Measurements from ENCODE around the gene APBA2. TPM values are rescaled to one million over a fixed set of nuclear protein-coding genes. Genes with fewer than 3 reads are reported as not detected.

APBA2 gene
- total and polyA plus RNA-seq, 2 donors: 6.7 to 15.3 TPM

DNA sequence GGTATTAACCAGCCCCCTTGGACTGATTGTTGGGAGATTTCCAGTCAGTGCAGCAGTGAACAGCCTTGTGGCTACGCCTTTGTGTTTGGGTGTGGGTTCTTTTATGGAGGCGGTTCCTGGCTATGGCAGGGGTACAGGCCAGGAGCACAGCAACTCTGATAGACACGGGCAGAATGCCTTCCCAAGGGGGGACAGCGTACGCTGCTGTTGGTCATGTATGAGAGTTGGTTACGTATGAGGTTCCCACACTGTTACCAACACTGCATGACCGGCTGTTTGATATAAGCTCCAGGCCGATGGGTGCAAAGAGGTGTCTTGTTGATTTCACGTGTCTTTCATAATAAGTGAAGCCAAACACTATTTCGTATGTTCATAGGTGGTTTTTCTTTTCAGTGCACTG lies 196.0 kb downstream of the APBA2 start:
- no peak for DNase-seq (ENCODE audit: low read depth in 6 of 9, low spot score in 9 of 9)
- Histone ChIP-seq H3K27me3 (ENCODE audit: control insufficient read depth in 2 of 2, insufficient read depth in 1 of 2, low read length in 1 of 2) (no peaks in the 10 kb centered on the region), H3K4me1 (ENCODE audit: control insufficient read depth in 2 of 2, insufficient read depth in 2 of 2, low read length in 2 of 2) (no peaks in the 10 kb centered on the region), H3K36me3 (ENCODE audit: control insufficient read depth in 2 of 2, insufficient read depth in 2 of 2, low read length in 1 of 2) (no peaks in the 10 kb centered on the region), H3K4me3 (ENCODE audit: low read length in 2 of 2) (no peak overlapping the region), H3K9me3 (ENCODE audit: control insufficient read depth in 2 of 2, insufficient read depth in 1 of 2, low read length in 1 of 2) (no peaks in the 10 kb centered on the region), H3K27ac (ENCODE audit: low read depth in 1 of 2, low read length in 1 of 2) (no peak overlapping the region)
- WGBS: 96% methylated on average over 10 of the region's 10 CpGs

DNA sequence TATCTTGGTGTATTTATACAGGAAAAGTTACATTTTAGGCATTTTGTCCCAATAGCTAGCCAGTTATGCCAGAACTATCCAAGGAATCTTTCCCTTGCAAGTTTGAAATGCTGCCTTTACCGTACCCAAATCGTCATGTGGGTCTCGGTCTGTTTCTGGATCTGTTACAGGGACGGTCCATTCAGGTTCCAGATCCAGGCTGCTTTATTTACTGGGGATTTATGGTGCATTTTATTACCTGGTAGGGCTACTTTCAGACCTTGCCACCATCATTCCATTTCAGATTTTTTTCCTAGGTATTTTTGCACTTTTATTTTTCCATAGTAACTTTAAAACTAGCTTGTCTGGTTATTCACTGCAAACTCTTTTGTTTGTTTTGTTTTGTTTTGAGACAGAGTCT lies 197.4 kb downstream of the APBA2 start:
- no peak overlapping the region for H3K27ac ChIP-seq (ENCODE audit: low read depth in 1 of 2, low read length in 1 of 2)
- WGBS: 99% methylated on average over 4 of the region's 4 CpGs
- H3K4me1 ChIP-seq (ENCODE audit: control insufficient read depth in 2 of 2, insufficient read depth in 2 of 2, low read length in 2 of 2): no peaks in the 10 kb centered on the region
- H3K4me3 ChIP-seq (ENCODE audit: low read length in 2 of 2): no peak overlapping the region
- H3K9me3 ChIP-seq (ENCODE audit: control insufficient read depth in 2 of 2, insufficient read depth in 1 of 2, low read length in 1 of 2): no peaks in the 10 kb centered on the region
- no peaks in the 10 kb centered on the region for H3K36me3 ChIP-seq (ENCODE audit: control insufficient read depth in 2 of 2, insufficient read depth in 2 of 2, low read length in 1 of 2)
- DNase-seq (ENCODE audit: low read depth in 6 of 9, low spot score in 9 of 9): no peak
- H3K27me3 ChIP-seq (ENCODE audit: control insufficient read depth in 2 of 2, insufficient read depth in 1 of 2, low read length in 1 of 2): no peaks in the 10 kb centered on the region

DNA sequence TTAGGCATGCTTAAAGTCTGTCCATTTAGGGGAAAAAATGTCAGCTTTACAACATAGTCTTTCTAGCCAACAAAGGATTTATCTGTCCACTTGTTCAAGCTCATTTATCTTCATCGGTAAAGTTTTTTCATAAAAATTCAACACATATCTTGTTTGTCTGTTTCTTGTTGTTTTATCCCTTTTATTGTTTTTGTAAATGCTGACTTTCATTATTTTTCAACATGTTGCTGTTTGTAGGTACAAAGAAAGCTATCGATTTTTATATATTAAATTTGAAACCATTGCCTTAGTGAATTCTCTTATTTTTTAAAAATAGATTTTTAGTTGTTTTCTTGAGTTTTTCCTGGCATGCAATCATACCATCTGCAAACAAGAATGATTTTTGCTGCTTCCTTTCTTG lies 198.1 kb downstream of the APBA2 start:
- H3K4me3 ChIP-seq (ENCODE audit: low read length in 2 of 2): no peak overlapping the region
- H3K9me3 ChIP-seq (ENCODE audit: control insufficient read depth in 2 of 2, insufficient read depth in 1 of 2, low read length in 1 of 2): no peaks in the 10 kb centered on the region

DNA sequence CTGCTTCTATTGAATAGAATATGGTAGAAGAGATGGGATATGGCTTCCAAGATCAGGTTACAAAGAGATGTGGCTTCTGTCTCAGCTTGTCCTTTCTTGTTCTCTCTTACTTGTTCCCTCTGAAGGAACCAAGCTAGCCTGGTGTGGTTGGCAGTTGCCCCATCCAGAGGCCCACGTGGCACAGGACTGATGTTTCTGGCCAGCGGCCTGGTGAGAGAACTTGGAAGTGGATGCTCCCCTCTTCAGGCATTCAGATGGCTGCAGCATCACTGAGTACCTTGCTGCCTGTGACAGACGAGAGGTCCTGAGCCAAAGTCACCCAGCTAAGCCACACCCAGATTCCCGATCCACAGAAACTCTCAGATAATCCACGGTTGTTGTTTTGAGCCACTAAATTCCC lies 200.2 kb downstream of the APBA2 start:
- 95% methylated on average over 5 of the region's 5 CpGs for WGBS
- DNase-seq (ENCODE audit: low read depth in 6 of 9, low spot score in 9 of 9): no peak
- Histone ChIP-seq H3K4me1 (ENCODE audit: control insufficient read depth in 2 of 2, insufficient read depth in 2 of 2, low read length in 2 of 2) (peaks cover 0 to 7% of the 10 kb centered on the region in 2 donors), H3K27ac (ENCODE audit: low read depth in 1 of 2, low read length in 1 of 2) (no peak overlapping the region), H3K36me3 (ENCODE audit: control insufficient read depth in 2 of 2, insufficient read depth in 2 of 2, low read length in 1 of 2) (no peaks in the 10 kb centered on the region), H3K27me3 (ENCODE audit: control insufficient read depth in 2 of 2, insufficient read depth in 1 of 2, low read length in 1 of 2) (no peaks in the 10 kb centered on the region), H3K9me3 (ENCODE audit: control insufficient read depth in 2 of 2, insufficient read depth in 1 of 2, low read length in 1 of 2) (no peaks in the 10 kb centered on the region), H3K4me3 (ENCODE audit: low read length in 2 of 2) (no peak overlapping the region)

More for the DNA sequence above, 198.1 kb downstream of the APBA2 start:
- Histone ChIP-seq H3K4me1 (ENCODE audit: control insufficient read depth in 2 of 2, insufficient read depth in 2 of 2, low read length in 2 of 2) (no peaks in the 10 kb centered on the region), H3K36me3 (ENCODE audit: control insufficient read depth in 2 of 2, insufficient read depth in 2 of 2, low read length in 1 of 2) (no peaks in the 10 kb centered on the region), H3K27ac (ENCODE audit: low read depth in 1 of 2, low read length in 1 of 2) (no peak overlapping the region), H3K27me3 (ENCODE audit: control insufficient read depth in 2 of 2, insufficient read depth in 1 of 2, low read length in 1 of 2) (no peaks in the 10 kb centered on the region)
- no peak for DNase-seq (ENCODE audit: low read depth in 6 of 9, low spot score in 9 of 9)
- 99% methylated on average over 2 of the region's 2 CpGs for WGBS

DNA sequence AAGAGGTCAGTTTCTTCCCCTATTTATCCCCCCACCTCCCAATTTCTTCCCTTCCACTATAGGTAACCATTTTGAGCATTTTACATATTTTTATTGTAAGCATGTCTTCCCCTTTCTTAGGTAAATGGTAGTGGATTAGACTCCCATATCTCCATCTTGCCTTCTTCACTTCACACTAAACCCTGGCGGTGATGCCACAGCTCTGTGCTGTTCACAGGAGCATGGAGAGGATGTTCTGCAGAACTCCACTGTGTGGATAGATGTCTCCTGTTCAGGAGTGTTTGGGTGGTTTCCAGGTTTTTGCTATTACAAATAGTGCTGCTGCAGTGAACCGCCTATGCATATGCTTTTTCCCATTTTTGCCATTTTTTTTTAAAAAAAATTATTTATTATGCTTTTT lies 201.1 kb downstream of the APBA2 start:
- Histone ChIP-seq H3K4me3 (ENCODE audit: low read length in 2 of 2) (no peak overlapping the region), H3K4me1 (ENCODE audit: control insufficient read depth in 2 of 2, insufficient read depth in 2 of 2, low read length in 2 of 2) (peaks cover 0 to 7% of the 10 kb centered on the region in 2 donors), H3K27ac (ENCODE audit: low read depth in 1 of 2, low read length in 1 of 2) (no peak overlapping the region), H3K36me3 (ENCODE audit: control insufficient read depth in 2 of 2, insufficient read depth in 2 of 2, low read length in 1 of 2) (no peaks in the 10 kb centered on the region), H3K9me3 (ENCODE audit: control insufficient read depth in 2 of 2, insufficient read depth in 1 of 2, low read length in 1 of 2) (no peaks in the 10 kb centered on the region), H3K27me3 (ENCODE audit: control insufficient read depth in 2 of 2, insufficient read depth in 1 of 2, low read length in 1 of 2) (no peaks in the 10 kb centered on the region)
- 98% methylated on average over 2 of the region's 2 CpGs for WGBS
- DNase-seq (ENCODE audit: low read depth in 6 of 9, low spot score in 9 of 9): no peak

DNA sequence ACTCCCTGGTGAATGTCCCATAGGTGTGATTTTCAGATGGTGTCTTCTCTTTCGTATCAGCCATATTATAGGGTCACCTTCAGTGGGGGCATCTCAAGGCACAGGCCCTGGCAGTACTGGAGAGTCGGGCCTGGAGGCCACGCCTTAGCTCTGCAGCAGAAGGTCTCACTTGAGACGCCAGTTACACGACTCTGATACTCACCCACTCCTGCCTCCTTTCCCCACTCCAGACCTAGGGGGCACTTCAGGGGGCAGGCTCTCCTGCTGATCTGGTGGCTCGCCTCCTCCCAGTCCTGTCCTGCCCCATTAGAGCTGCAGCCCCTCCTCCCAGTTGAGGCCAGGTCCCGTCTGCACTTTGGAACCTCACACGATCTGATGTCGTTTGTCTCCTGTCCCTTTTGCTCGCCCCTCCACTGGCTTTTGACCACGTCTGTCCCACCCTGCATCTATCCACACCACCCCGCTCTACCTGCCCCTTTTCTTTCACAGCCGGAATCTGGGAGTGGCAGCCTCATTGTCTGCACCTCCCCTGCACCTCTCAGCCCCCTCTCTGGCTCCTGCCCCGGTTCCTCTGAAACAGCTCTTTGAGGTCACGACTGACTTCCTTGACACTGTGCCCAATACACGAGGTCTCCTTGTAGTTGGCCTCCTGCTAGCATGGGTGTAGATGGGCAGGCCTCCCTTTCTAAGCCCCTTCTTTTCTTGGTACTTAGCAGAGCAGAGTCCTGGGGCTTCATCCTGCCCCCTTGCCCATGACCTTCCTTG lies 201.9 kb downstream of the APBA2 start:
- no peaks in the 10 kb centered on the region for H3K9me3 ChIP-seq (ENCODE audit: control insufficient read depth in 2 of 2, insufficient read depth in 1 of 2, low read length in 1 of 2)
- no peak overlapping the region for H3K4me3 ChIP-seq (ENCODE audit: low read length in 2 of 2)
- no peaks in the 10 kb centered on the region for H3K27me3 ChIP-seq (ENCODE audit: control insufficient read depth in 2 of 2, insufficient read depth in 1 of 2, low read length in 1 of 2)
- 87% methylated on average over 16 of the region's 16 CpGs for WGBS
- peaks cover 0 to 7% of the 10 kb centered on the region in 2 donors for H3K4me1 ChIP-seq (ENCODE audit: control insufficient read depth in 2 of 2, insufficient read depth in 2 of 2, low read length in 2 of 2)
- no peak for DNase-seq (ENCODE audit: low read depth in 6 of 9, low spot score in 9 of 9)
- no peak overlapping the region for H3K27ac ChIP-seq (ENCODE audit: low read depth in 1 of 2, low read length in 1 of 2)
- no peaks in the 10 kb centered on the region for H3K36me3 ChIP-seq (ENCODE audit: control insufficient read depth in 2 of 2, insufficient read depth in 2 of 2, low read length in 1 of 2)

DNA sequence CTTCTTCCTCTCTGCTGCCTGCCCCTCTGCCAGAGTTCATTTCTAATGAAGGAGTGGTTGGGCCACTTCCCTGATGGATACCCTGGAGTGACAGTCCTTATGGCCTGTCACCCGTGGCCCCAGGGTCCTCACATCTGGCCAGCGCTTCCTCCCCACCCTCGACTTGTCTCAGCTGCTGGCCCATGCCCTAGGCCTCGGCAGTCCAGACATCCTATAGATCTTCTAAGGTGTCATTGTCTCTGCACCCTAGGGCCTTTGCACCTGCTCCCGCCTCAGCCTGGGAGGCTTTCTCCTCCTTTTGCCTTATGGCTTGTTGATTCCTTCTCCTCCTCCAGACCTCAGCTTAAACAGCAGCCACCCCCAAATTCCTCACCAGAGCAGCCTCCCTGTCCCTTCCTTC lies 202.9 kb downstream of the APBA2 start:
- H3K4me3 ChIP-seq (ENCODE audit: low read length in 2 of 2): no peak overlapping the region
- no peaks in the 10 kb centered on the region for H3K27me3 ChIP-seq (ENCODE audit: control insufficient read depth in 2 of 2, insufficient read depth in 1 of 2, low read length in 1 of 2)
- no peaks in the 10 kb centered on the region for H3K9me3 ChIP-seq (ENCODE audit: control insufficient read depth in 2 of 2, insufficient read depth in 1 of 2, low read length in 1 of 2)
- H3K27ac ChIP-seq (ENCODE audit: low read depth in 1 of 2, low read length in 1 of 2): no peak overlapping the region
- 97% methylated on average over 5 of the region's 5 CpGs for WGBS
- H3K4me1 ChIP-seq (ENCODE audit: control insufficient read depth in 2 of 2, insufficient read depth in 2 of 2, low read length in 2 of 2): peaks cover 0 to 7% of the 10 kb centered on the region in 2 donors
- no peak for DNase-seq (ENCODE audit: low read depth in 6 of 9, low spot score in 9 of 9)
- no peaks in the 10 kb centered on the region for H3K36me3 ChIP-seq (ENCODE audit: control insufficient read depth in 2 of 2, insufficient read depth in 2 of 2, low read length in 1 of 2)

DNA sequence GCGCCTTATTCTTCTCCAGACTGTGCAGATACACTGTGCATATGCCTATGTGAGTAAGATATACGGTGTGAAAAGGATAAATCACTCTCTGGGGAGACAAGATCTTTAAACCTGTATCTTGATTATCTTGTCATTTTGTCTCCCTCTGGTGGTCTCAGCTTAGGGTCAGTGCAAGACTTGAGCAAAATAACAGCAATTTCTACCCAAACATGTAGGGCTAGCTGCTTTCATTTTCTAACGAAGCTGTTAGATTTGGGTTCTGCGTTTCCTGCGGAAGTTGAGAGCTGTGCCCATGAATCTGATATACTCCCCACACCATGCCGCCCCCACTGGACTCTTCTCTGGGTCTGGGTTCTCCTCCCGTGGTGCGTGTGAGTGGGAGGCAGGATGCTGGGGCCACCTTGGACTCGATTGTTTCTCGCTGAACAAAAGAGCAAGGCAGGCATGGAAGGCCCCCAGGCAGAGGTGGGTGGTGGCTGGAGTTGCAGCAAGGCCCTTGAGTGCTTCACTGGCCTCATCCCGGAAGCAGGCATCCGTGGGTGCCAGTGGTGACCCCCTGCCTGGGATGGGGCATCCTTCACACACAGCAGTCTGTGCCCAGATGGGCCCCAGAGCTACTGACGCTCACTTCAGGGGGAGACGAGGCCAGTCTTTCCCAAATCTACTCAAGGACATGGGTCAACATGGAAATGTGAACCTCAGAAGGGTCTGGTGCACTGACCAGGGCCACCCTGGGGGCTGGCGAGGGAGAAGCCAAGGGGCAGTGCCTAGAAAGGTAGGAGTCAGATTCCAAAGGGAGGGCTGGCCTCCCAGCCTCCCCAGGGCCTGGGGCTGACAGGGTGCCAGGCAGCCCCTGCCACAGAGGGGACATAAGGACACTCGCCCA lies 204.2 kb downstream of the APBA2 start:
- H3K36me3 ChIP-seq (ENCODE audit: control insufficient read depth in 2 of 2, insufficient read depth in 2 of 2, low read length in 1 of 2): no peaks in the 10 kb centered on the region
- peak in 6 of 9 donors; percentile 13 to 64 (median 32) for DNase-seq (ENCODE audit: low read depth in 6 of 9, low spot score in 9 of 9)
- H3K4me1 ChIP-seq (ENCODE audit: control insufficient read depth in 2 of 2, insufficient read depth in 2 of 2, low read length in 2 of 2): peaks cover 0 to 7% of the 10 kb centered on the region in 2 donors
- H3K4me3 ChIP-seq (ENCODE audit: low read length in 2 of 2): no peak overlapping the region
- no peaks in the 10 kb centered on the region for H3K9me3 ChIP-seq (ENCODE audit: control insufficient read depth in 2 of 2, insufficient read depth in 1 of 2, low read length in 1 of 2)
- 73% methylated on average over 16 of the region's 16 CpGs for WGBS
- H3K27me3 ChIP-seq (ENCODE audit: control insufficient read depth in 2 of 2, insufficient read depth in 1 of 2, low read length in 1 of 2): no peaks in the 10 kb centered on the region
- no peak overlapping the region for H3K27ac ChIP-seq (ENCODE audit: low read depth in 1 of 2, low read length in 1 of 2)
